HepG2 (cell line): ENCODE measurements around the gene SLX4. TPM values are rescaled to one million over a fixed set of nuclear protein-coding genes. Genes with fewer than 3 reads are reported as not detected.

Experiments
- ATAC-seq: fragments of 200-7000 bp; cut with Tn5 transposase; 3 replicates; pipeline ENCODE4 v1.9.1; 2020; ENCODE audit warnings: mild to moderate bottlenecking, moderate library complexity
- BruUV-seq: library from RNA; stranded (reverse); fragments of 400-500 nt; replicated peaks from 2 replicates; lab custom pipeline; 2021; lab: Mats Ljungman, UMichigan
- CTCF ChIA-PET: fragments of 300-600 bp; formaldehyde crosslinking; extraction: SDS; loops from one replicate; lab custom pipeline; 2021; ENCODE audit warnings: low total read pairs, inconsistent platforms, low intra/inter-chr PET ratio; lab: Yijun Ruan, JAX
- POLR2A ChIA-PET: fragments of 350-600 bp; sonication (Branson Sonifier 250); formaldehyde crosslinking; loops from one replicate; lab custom pipeline; 2020; ENCODE audit warnings: antibody characterized with exemption, inconsistent platforms; lab: Yijun Ruan, JAX
- DNase-seq: peaks from one replicate; pipeline ENCODE4 v3.0.0-alpha.2; 2015; ENCODE audit warnings: low spot score
- FAIRE-seq: peaks from 3 replicates; lab custom pipeline; 2011; peaks lifted over from hg19 to GRCh38; lab: Jason Lieb, UNC
- H2AFZ ChIP-seq: one replicate; pipeline ENCODE4 v1.6.1; 2011; ENCODE audit warnings: low read length, inconsistent platforms
- H3K27ac ChIP-seq: fragments of 300-600 bp; 3 replicates; pipeline ENCODE4 v1.8.0; 2011; ENCODE audit warnings: mixed run types, mild to moderate bottlenecking, mixed read lengths, low read length, inconsistent platforms; ENCODE audit not compliant: insufficient read depth; ENCODE audit errors: extremely low read length
- H3K27me3 ChIP-seq, 2 experiments: fragments of 200-600 bp in 1 of 2; 2 replicates in 1 of 2; 3 replicates in 1 of 2; pipeline versions ENCODE4 v1.6.0 to v1.8.0; 2011; ENCODE audit warnings: low read length in 2 of 2, mild to moderate bottlenecking in 2 of 2, moderate library complexity in 2 of 2, inconsistent platforms in 1 of 2; ENCODE audit not compliant: insufficient read depth in 2 of 2, control insufficient read depth in 1 of 2
- H3K36me3 ChIP-seq, 2 experiments: fragments of 200-600 bp in 1 of 2; replicated peaks in 1 of 2; 2 replicates in 1 of 2; 3 replicates in 1 of 2; pipeline versions ENCODE4 v1.5.1 to v1.8.0; 2011; ENCODE audit warnings: low read length in 2 of 2, inconsistent platforms in 1 of 2; ENCODE audit not compliant: insufficient read depth in 2 of 2, control insufficient read depth in 1 of 2
- H3K4me1 ChIP-seq: 2 replicates; pipeline ENCODE4 v1.5.1; 2012; ENCODE audit warnings: low read length, inconsistent platforms; ENCODE audit not compliant: insufficient read depth
- H3K4me2 ChIP-seq: 2 replicates; pipeline ENCODE4 v1.6.0; 2011; ENCODE audit warnings: low read depth, low read length, inconsistent platforms
- H3K4me3 ChIP-seq, 3 experiments: fragments of 200-600 bp in 1 of 3; sonication (generic), shearing (Covaris generic) in 1 of 3; replicated peaks in 1 of 3; 2 replicates each; pipeline ENCODE4 v1.5.1; 2011 to 2016; ENCODE audit warnings: low read length in 3 of 3, inconsistent platforms in 2 of 3, low read depth in 2 of 3, mild to moderate bottlenecking in 2 of 3, control low read depth in 1 of 3, mixed read lengths in 1 of 3; ENCODE audit not compliant: insufficient read depth in 1 of 3
- H3K79me2 ChIP-seq: one replicate; pipeline ENCODE4 v1.6.1; 2011; ENCODE audit warnings: low read length, inconsistent platforms; ENCODE audit not compliant: insufficient read depth
- H3K9ac ChIP-seq: 2 replicates; pipeline ENCODE4 v1.6.0; 2011; ENCODE audit warnings: mild to moderate bottlenecking, low read depth, low read length, inconsistent platforms; ENCODE audit not compliant: insufficient read depth
- H3K9me3 ChIP-seq: 2 replicates; pipeline ENCODE4 v1.5.1; 2012; ENCODE audit warnings: mild to moderate bottlenecking, low read length
- H4K20me1 ChIP-seq: 2 replicates; pipeline ENCODE4 v1.6.0; 2011; ENCODE audit warnings: inconsistent platforms, mild to moderate bottlenecking, low read length, moderate library complexity; ENCODE audit not compliant: insufficient read depth
- CCAR2 ChIP-seq: fragments of 200-400 bp; formaldehyde crosslinking; optimal IDR thresholded peaks from 2 replicates; pipeline ENCODE3; 2018; ENCODE audit warnings: low read depth, mild to moderate bottlenecking, low read length, moderate library complexity
- FOXP1 ChIP-seq, 2 experiments: fragments of 450-650 bp in 1 of 2; IDR thresholded peaks; 2 replicates each; pipeline ENCODE4 v1.6.1; 2017 to 2018; ENCODE audit warnings: antibody characterized with exemption in 1 of 2
- HBP1 ChIP-seq: IDR thresholded peaks from 2 replicates; pipeline ENCODE4 v1.6.1; 2016; ENCODE audit warnings: low read depth, control low read depth
- MAFG ChIP-seq: sonication (generic); formaldehyde crosslinking; IDR thresholded peaks from 2 replicates; pipeline ENCODE4 v1.5.1; 2020; ENCODE audit warnings: mild to moderate bottlenecking, missing genetic modification reagents
- MBNL3 ChIP-seq: fragments of 250-450 bp; sonication (Bioruptor Pico); conservative IDR thresholded peaks from 2 replicates; pipeline ENCODE4 v1.8.0; 2022; ENCODE audit warnings: mild to moderate bottlenecking, inconsistent platforms
- NR2F1 ChIP-seq, 2 experiments: fragments of 450-650 bp in 1 of 2; formaldehyde crosslinking in 1 of 2; IDR thresholded peaks; 2 replicates each; pipeline versions ENCODE4 v1.5.0 to v1.6.1; 2016 to 2020; ENCODE audit warnings: mild to moderate bottlenecking in 1 of 2, missing compliant biosample characterization in 1 of 2, missing genetic modification reagents in 1 of 2, moderate library complexity in 1 of 2
- NR2F6 ChIP-seq, 2 experiments: IDR thresholded peaks; 2 replicates each; pipeline ENCODE4 v1.6.1; 2016; ENCODE audit warnings: antibody characterized with exemption in 1 of 2, mild to moderate bottlenecking in 1 of 2
- NRL ChIP-seq: sonication (generic); formaldehyde crosslinking; IDR thresholded peaks from 2 replicates; pipeline ENCODE4 v1.5.0; 2020; ENCODE audit warnings: missing genetic modification reagents, mild to moderate bottlenecking, moderate library complexity, borderline replicate concordance
- PREB ChIP-seq: sonication (generic); formaldehyde crosslinking; IDR thresholded peaks from 2 replicates; pipeline ENCODE4 v1.4.0; 2020; ENCODE audit warnings: missing genetic modification reagents
- RELA ChIP-seq: sonication (generic); formaldehyde crosslinking; IDR thresholded peaks from 2 replicates; pipeline ENCODE4 v1.4.0; 2020; ENCODE audit warnings: missing genetic modification reagents
- SKI ChIP-seq: fragments of 450-650 bp; IDR thresholded peaks from one replicate; pipeline ENCODE4 v1.6.1; 2018; ENCODE audit warnings: mild to moderate bottlenecking; ENCODE audit not compliant: partially characterized antibody
- SP5 ChIP-seq: IDR thresholded peaks from 2 replicates; pipeline ENCODE4 v1.6.1; 2016; ENCODE audit warnings: low read depth, borderline replicate concordance
- TBX3 ChIP-seq: fragments of 450-650 bp; IDR thresholded peaks from 2 replicates; pipeline ENCODE4 v1.6.1; 2017; ENCODE audit warnings: antibody characterized with exemption, mild to moderate bottlenecking, inconsistent platforms, borderline replicate concordance
- TEAD3 ChIP-seq: optimal IDR thresholded peaks from 2 replicates; pipeline ENCODE3; 2016; ENCODE audit warnings: borderline replicate concordance
- WIZ ChIP-seq: sonication (generic); formaldehyde crosslinking; IDR thresholded peaks from 2 replicates; pipeline ENCODE4 v1.5.1; 2020; ENCODE audit warnings: mild to moderate bottlenecking, missing genetic modification reagents
- ZMYM3 ChIP-seq: sonication (generic); formaldehyde crosslinking; IDR thresholded peaks from 2 replicates; pipeline ENCODE4 v1.5.1; 2020; ENCODE audit warnings: mild to moderate bottlenecking, missing genetic modification reagents
- ZNF180 ChIP-seq: sonication (generic); formaldehyde crosslinking; IDR thresholded peaks from 2 replicates; pipeline ENCODE4 v1.4.0; 2020; ENCODE audit warnings: low read depth, missing genetic modification reagents, borderline replicate concordance
- ZNF260 ChIP-seq: sonication (generic); formaldehyde crosslinking; IDR thresholded peaks from 2 replicates; pipeline ENCODE4 v1.4.0; 2020; ENCODE audit warnings: missing genetic modification reagents, low read depth, mild to moderate bottlenecking, borderline replicate concordance
- ZNF567 ChIP-seq: sonication (generic); formaldehyde crosslinking; IDR thresholded peaks from 2 replicates; pipeline ENCODE4 v1.8.1; 2023; ENCODE audit warnings: mild to moderate bottlenecking, missing genetic modification reagents, borderline replicate concordance
- ZNF770 ChIP-seq: sonication (generic); formaldehyde crosslinking; IDR thresholded peaks from 2 replicates; pipeline ENCODE4 v1.5.0; 2020; ENCODE audit warnings: mild to moderate bottlenecking, missing genetic modification reagents
- WGBS: methylation state at CpG from one replicate; pipeline ENCODE4 v1.1.6; 2017; ENCODE audit warnings: low lambda C conversion rate; 5-methylcytosine and 5-hydroxymethylcytosine counted together
- in situ Hi-C: cut with HindIII; loops from 2 replicates; pipeline ENCODE4 v1.10.0; 2017; ENCODE audit warnings: low pct_unique_long_range_greater_than_20kb; ENCODE audit not compliant: extremely low pct_ligation_motif_present
- intact Hi-C: fragments of 100-400 bp; cut with micrococcal nuclease; formaldehyde crosslinking; loops from one replicate; pipeline ENCODE4 v1.10.0; 2022; ENCODE audit not compliant: unreplicated experiment
- polyA plus RNA-seq, 8 experiments: library from polyadenylated mRNA; depleted of rRNA in 3 of 8; stranded (reverse) in 7 of 8; unstranded in 1 of 8; fragments of >200 nt; fragmentation: Illumina TruSeq in 4 of 8; extraction: Trizol in 4 of 8; gene quantifications; 2 replicates each; pipeline versions ENCODE4 v1.2.1 to v1.2.3, GENCODE V29; 2011 to 2016; ENCODE audit warnings: low read depth in 4 of 8, missing spikeins in 1 of 8, mixed read lengths in 1 of 8; ENCODE audit not compliant: insufficient read depth in 1 of 8
- total RNA-seq, 5 experiments: library from RNA; depleted of rRNA; stranded (reverse); fragments of >200 nt; fragmentation: Illumina TruSeq; extraction: Trizol; gene quantifications; 2 replicates each; pipeline ENCODE4 v1.2.3, GENCODE V29; 2016; ENCODE audit warnings: low read depth in 1 of 5

Gene SLX4
- total and polyA plus RNA-seq, 2 of the 13 experiments (the other 11 are each of a cell fraction or from before 2014, with no cell fraction given) = 1.1 to 3.6 TPM

GRCh38 chr16:3570420-3571062 lies 40.9 kb downstream of the SLX4 start:
- H3K4me3 ChIP-seq = no peak overlapping the region
- H3K9me3 ChIP-seq = no peaks in the 10 kb centered on the region
- 24% methylated on average over 4 of the region's 4 CpGs for WGBS
- in situ Hi-C loops (no loop called here), intact Hi-C loops (no loop called here)
- H3K36me3 ChIP-seq = no peaks in the 10 kb centered on the region
- H3K4me1 ChIP-seq = 0 out of 2 replicates have a peak, but pooled peaks cover 7% of the 10 kb centered on the region
- peaks cover 3 to 4% of the 10 kb centered on the region in 2 experiments; a peak in 3 of 5 replicates for H3K27me3 ChIP-seq
- no peak for FAIRE-seq
- ChIA-PET CTCF (no interaction called here), POLR2A (no interaction called here)
- BruUV-seq = no TSS peak
- no peak overlapping the region for H2AFZ ChIP-seq
- ATAC-seq = peak; percentile 48; the same call in 1 of the 3 replicates
- no peak overlapping the region for H3K4me2 ChIP-seq
- no peak overlapping the region for H3K9ac ChIP-seq
- H3K79me2 ChIP-seq = no peaks in the 10 kb centered on the region
- no peak overlapping the region for H3K27ac ChIP-seq
- DNase-seq = peak; percentile 15
- no peaks in the 10 kb centered on the region for H4K20me1 ChIP-seq
- TF ChIP-seq ZNF567 (CRISPR knock-in tag) (no peak), CCAR2 (no peak), NR2F1 (CRISPR knock-in tag; IDR thresholded peaks at IDR 0.05) (peak in 1 of 2 experiments; percentile 58; a peak in 1 of 4 replicates), NRL (no peak), WIZ (no peak), MAFG (CRISPR knock-in tag) (no peak), SKI (no peak), SP5 (CRISPR knock-in tag) (0 out of 2 replicates have a peak, but pooled peaks have one; percentile 20), ZNF770 (CRISPR knock-in tag) (no peak), TEAD3 (peak; percentile 28), TBX3 (peak; percentile 55; the same call in 1 of the 2 replicates), ZNF260 (CRISPR knock-in tag) (no peak), ZMYM3 (CRISPR knock-in tag) (no peak), PREB (no peak), ZNF180 (CRISPR knock-in tag) (no peak), NR2F6 (IDR thresholded peaks at IDR 0.05) (peak; percentile 30; the same call in 1 of the 2 replicates), NR2F6 (CRISPR knock-in tag; IDR thresholded peaks at IDR 0.05) (0 out of 2 replicates have a peak, but pooled peaks have one; percentile 6), HBP1 (CRISPR knock-in tag) (no peak), RELA (CRISPR knock-in tag) (no peak), FOXP1 (IDR thresholded peaks at IDR 0.05) (no peak), FOXP1 (CRISPR knock-in tag; IDR thresholded peaks at IDR 0.05) (peak; percentile 34; the same call in 1 of the 2 replicates), MBNL3 (CRISPR knock-in tag) (no peak)
